Transverse colon (tissue), 4 donors: Measurements from ENCODE around the gene GPR12. TPM values are rescaled to one million over a fixed set of nuclear protein-coding genes. Genes with fewer than 3 reads are reported as not detected.

ENCODE experiments used
- DNase-seq: peaks from one replicate; pipeline ENCODE4 v3.0.0-alpha.2; 2019
- H3K27ac ChIP-seq, 4 donors: fragments of 200-600 bp; sonication (generic); 2 replicates each; pipeline ENCODE4 v1.5.1; 2016 to 2018; ENCODE audit warnings: inconsistent platforms in 4 of 4
- H3K27me3 ChIP-seq: fragments of 200-600 bp; sonication (generic); 2 replicates; pipeline ENCODE4 v1.5.1; 2017; ENCODE audit warnings: inconsistent platforms
- H3K36me3 ChIP-seq, 4 donors: fragments of 200-600 bp; sonication (generic); 2 replicates each; pipeline ENCODE4 v1.5.1; 2017 to 2019; ENCODE audit warnings: inconsistent platforms in 4 of 4
- H3K4me1 ChIP-seq, 4 donors: fragments of 200-600 bp; sonication (generic); 2 replicates each; pipeline ENCODE4 v1.5.1; 2017 to 2020; ENCODE audit warnings: inconsistent platforms in 4 of 4
- H3K4me3 ChIP-seq, 4 donors: fragments of 200-600 bp; sonication (generic); 1 replicate in 1 of 4; 2 replicates in 3 of 4; pipeline versions ENCODE4 v1.5.1 to v1.6.1; 2017 to 2019; ENCODE audit warnings: inconsistent platforms in 4 of 4
- H3K9me3 ChIP-seq, 2 donors: fragments of 200-600 bp; sonication (generic); 2 replicates each; pipeline ENCODE4 v1.5.1; 2017 to 2019; ENCODE audit warnings: inconsistent platforms in 2 of 2
- CTCF ChIP-seq, 5 experiments: fragments of 200-600 bp in 3 of 5; fragments of 450-650 bp in 2 of 5; sonication (generic) in 3 of 5; IDR thresholded peaks; 1 replicate in 2 of 5; 2 replicates in 3 of 5; pipeline ENCODE4 v1.5.1; 2016 to 2017; ENCODE audit warnings: antibody characterized with exemption in 5 of 5, inconsistent platforms in 3 of 5, mild to moderate bottlenecking in 2 of 5, moderate library complexity in 1 of 5
- EP300 ChIP-seq: sonication (generic); formaldehyde crosslinking; IDR thresholded peaks from one replicate; pipeline ENCODE4 v1.6.1; 2017; ENCODE audit warnings: antibody characterized with exemption, low read depth
- POLR2A ChIP-seq: fragments of 450-650 bp; IDR thresholded peaks from one replicate; pipeline ENCODE4 v1.6.1; 2016; ENCODE audit warnings: antibody characterized with exemption, mild to moderate bottlenecking, moderate library complexity
- POLR2AphosphoS5 ChIP-seq, 3 donors: sonication (generic); formaldehyde crosslinking; IDR thresholded peaks; one replicate each; pipeline ENCODE4 v1.6.1; 2016; ENCODE audit warnings: antibody characterized with exemption in 3 of 3
- WGBS, 2 donors: methylation state at CpG; one replicate each; pipeline ENCODE4 v1.1.5; 2018; ENCODE audit warnings: low coverage in 1 of 2; 5-methylcytosine and 5-hydroxymethylcytosine counted together
- in situ Hi-C, 4 donors: fragments of 200-750 bp; cut with MboI; loops; one replicate each; pipeline versions ENCODE4 v1.15.0 to v1.15.1; 2017; ENCODE audit warnings: low sequenced_read_pairs in 3 of 4, low pct_ligation_motif_present in 1 of 4, low pct_unique_long_range_greater_than_20kb in 1 of 4
- intact Hi-C: fragments of 100-400 bp; cut with DNase I; formaldehyde crosslinking; loops from one replicate; pipeline ENCODE4 v1.15.1; 2023; ENCODE audit warnings: low total_unique reads
- total RNA-seq, 4 donors: library from RNA; depleted of rRNA; stranded (reverse); fragments of >200 nt; gene quantifications; one replicate each; pipeline ENCODE4 v1.1.0, GENCODE V29; 2016

Gene GPR12
- total RNA-seq, 4 donors from 2014 or later, result 0.14 TPM; not detected in 3

DNA sequence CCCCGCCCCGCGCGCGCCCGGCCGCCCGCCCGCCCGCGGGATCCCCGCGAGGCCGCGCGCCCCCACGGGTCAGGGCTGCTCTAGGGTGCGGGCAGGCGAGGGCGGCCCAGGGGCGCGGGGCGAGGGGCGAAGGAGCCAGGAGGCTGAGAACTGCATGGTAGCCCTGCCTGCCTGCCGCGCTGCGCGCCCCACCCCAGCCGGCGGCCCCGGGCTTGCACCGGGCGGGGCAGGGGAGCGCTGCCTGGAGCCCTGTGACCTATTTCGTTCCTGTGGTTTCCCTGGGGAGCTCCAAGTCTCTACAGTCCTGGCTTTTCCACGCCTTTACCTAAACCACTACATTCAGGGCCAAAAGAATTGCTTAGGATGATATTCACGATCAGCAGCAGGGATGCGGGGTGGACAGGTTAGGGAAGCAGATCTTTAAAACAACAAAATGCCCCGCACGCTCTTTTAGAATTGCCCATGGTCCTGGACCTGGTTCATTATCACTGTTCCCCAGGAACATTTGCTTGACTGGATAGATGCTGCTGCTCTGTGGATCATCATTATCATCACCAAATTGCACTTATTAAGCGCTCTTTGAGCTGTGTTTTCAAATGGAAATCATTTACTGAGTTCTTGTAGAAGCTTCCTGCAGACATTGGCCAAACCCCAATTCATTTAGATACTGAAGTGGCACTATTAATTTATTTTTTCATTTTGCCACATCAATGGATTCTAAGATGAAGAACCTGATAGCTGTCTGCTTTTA is 421 bp upstream of the GPR12 start:
- 16 to 34% methylated on average over 4 to 18 of the region's 41 CpGs for WGBS, 2 donors
- H3K4me3 ChIP-seq, result no peak overlapping the region
- no peaks in the 10 kb centered on the region for H3K9me3 ChIP-seq
- intact Hi-C loops (no loop called here), in situ Hi-C loops (no loop called here)
- H3K27ac ChIP-seq, result no peak overlapping the region
- no peak for DNase-seq
- H3K4me1 ChIP-seq, result peaks cover 5 to 10% (median 8%) of the 10 kb centered on the region in 4 donors
- TF ChIP-seq POLR2AphosphoS5 (IDR thresholded peaks at IDR 0.05) (no peak), POLR2A (no peak), EP300 (no peak), CTCF (IDR thresholded peaks at IDR 0.05) (no peak)
- peaks cover 79% of the 10 kb centered on the region for H3K27me3 ChIP-seq
- no peaks in the 10 kb centered on the region for H3K36me3 ChIP-seq

GRCh38 chr13:26759249-26759906 is 1.2 kb downstream of the GPR12 start:
- no peaks in the 10 kb centered on the region for H3K9me3 ChIP-seq
- peak overlapping the region in 1 of 4 donors; percentile 28 for H3K4me3 ChIP-seq
- peaks cover 78% of the 10 kb centered on the region for H3K27me3 ChIP-seq

DNA sequence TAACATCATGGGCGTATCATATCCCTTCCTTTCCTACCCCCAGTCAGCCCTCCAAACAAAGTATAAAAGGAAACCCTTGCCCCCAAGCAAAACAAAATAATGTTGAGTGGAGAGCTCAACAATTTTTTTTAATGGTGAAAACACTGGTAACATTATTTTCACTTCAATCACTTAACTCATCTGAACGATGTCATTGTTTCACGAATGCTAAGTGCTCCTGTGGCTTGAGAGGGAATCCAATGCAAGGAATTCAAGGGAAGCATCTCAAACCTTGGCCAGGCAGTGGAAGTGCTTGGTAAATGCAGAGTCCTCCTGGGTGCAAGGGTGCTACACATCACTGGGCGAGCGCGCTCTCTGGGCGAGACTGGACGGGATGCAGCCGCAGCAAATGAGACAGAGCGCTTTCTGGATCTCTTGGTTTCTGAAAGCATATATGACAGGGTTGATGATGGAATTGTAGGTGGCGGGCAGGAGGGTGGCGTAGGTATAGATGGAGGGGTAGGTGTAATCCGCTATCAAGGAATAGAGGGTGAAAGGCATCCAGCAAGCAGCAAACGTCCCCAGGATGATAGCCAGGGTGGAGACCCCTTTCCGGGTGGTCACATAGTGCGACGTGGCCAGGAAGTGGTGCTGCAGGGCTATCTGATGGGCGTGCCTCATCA is 2.0 kb downstream of the GPR12 start:
- no peaks in the 10 kb centered on the region for H3K9me3 ChIP-seq
- TF ChIP-seq POLR2AphosphoS5 (IDR thresholded peaks at IDR 0.05), result no peak
- TF ChIP-seq CTCF (IDR thresholded peaks at IDR 0.05), result no peak
- TF ChIP-seq POLR2A, result no peak
- no peak for TF ChIP-seq EP300
- no peak for DNase-seq
- H3K4me1 ChIP-seq, result peaks cover 5 to 10% (median 8%) of the 10 kb centered on the region in 4 donors
- H3K27ac ChIP-seq, result no peak overlapping the region
- no peaks in the 10 kb centered on the region for H3K36me3 ChIP-seq
- 79 to 80% methylated on average over 6 to 18 of the region's 18 CpGs for WGBS, 2 donors
- intact Hi-C loops, result no loop called here
- in situ Hi-C loops, result no loop called here
- no peak overlapping the region for H3K4me3 ChIP-seq
- peaks cover 78% of the 10 kb centered on the region for H3K27me3 ChIP-seq

More at GRCh38 chr13:26759249-26759906, 1.2 kb downstream of the GPR12 start:
- in situ Hi-C loops (no loop called here), intact Hi-C loops (no loop called here)
- Histone ChIP-seq H3K36me3 (no peaks in the 10 kb centered on the region), H3K4me1 (peaks cover 5 to 10% (median 8%) of the 10 kb centered on the region in 4 donors), H3K27ac (no peak overlapping the region)
- no peak for DNase-seq
- 67% methylated on average over 27 of the region's 27 CpGs; no CpG with 5 or more reads in 1 of the 2 donors for WGBS, 2 donors
- TF ChIP-seq POLR2AphosphoS5 (IDR thresholded peaks at IDR 0.05) (no peak), POLR2A (no peak), EP300 (no peak), CTCF (IDR thresholded peaks at IDR 0.05) (no peak)

DNA sequence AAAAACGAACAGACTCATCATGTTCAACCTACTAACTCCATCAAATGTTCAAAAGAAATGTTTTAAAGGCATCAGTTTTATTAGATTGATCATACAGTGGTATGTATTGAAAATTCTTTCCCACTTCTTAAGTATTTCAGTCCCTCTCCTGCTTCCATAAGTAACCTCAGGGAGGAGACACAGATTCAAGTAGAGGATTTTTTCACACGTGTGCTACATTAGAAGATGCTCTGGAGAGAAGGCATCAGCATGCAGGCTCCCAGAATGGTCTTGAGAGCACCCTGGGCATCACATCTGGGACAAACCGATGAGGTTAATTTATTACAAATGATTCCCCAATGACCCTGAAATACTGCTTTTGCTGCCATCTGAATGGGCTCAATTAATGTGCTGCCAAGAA is 3.6 kb downstream of the GPR12 start:
- Histone ChIP-seq H3K27ac (no peak overlapping the region), H3K9me3 (no peaks in the 10 kb centered on the region), H3K27me3 (peaks cover 70% of the 10 kb centered on the region), H3K4me3 (no peak overlapping the region), H3K4me1 (peaks cover 5 to 10% (median 8%) of the 10 kb centered on the region in 4 donors), H3K36me3 (no peaks in the 10 kb centered on the region)
- in situ Hi-C loops, result no loop called here
- DNase-seq, result no peak
- no peak for TF ChIP-seq POLR2A
- TF ChIP-seq POLR2AphosphoS5 (IDR thresholded peaks at IDR 0.05), result no peak
- no peak for TF ChIP-seq EP300
- TF ChIP-seq CTCF (IDR thresholded peaks at IDR 0.05), result no peak
- intact Hi-C loops, result no loop called here
- 36 to 47% methylated on average over 3 of the region's 3 CpGs for WGBS, 2 donors
